ENCODE measurements around the gene WNT4.

- TF ChIP-seq ZBTB2 (IDR thresholded peaks at IDR 0.05): no peak
- TF ChIP-seq NONO (IDR thresholded peaks at IDR 0.05; ENCODE audit: low read depth in 2 of 2, low read length in 1 of 2): no peak
- TF ChIP-seq DDX20 (tag; IDR thresholded peaks at IDR 0.05; ENCODE audit: low read depth): no peak
- TF ChIP-seq, protein P1, sequence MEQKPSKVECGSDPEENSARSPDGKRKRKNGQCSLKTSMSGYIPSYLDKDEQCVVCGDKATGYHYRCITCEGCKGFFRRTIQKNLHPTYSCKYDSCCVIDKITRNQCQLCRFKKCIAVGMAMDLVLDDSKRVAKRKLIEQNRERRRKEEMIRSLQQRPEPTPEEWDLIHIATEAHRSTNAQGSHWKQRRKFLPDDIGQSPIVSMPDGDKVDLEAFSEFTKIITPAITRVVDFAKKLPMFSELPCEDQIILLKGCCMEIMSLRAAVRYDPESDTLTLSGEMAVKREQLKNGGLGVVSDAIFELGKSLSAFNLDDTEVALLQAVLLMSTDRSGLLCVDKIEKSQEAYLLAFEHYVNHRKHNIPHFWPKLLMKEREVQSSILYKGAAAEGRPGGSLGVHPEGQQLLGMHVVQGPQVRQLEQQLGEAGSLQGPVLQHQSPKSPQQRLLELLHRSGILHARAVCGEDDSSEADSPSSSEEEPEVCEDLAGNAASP (IDR thresholded peaks at IDR 0.05): no peak
- no peak for TF ChIP-seq HDAC8 (tag; IDR thresholded peaks at IDR 0.05)
- TF ChIP-seq RERE (CRISPR knock-in tag; IDR thresholded peaks at IDR 0.05; ENCODE audit: borderline replicate concordance): no peak
- no peak for TF ChIP-seq BHLHE40 (IDR thresholded peaks at IDR 0.05; ENCODE audit: low read length)
- TF ChIP-seq POLR2A (conservative IDR thresholded peaks at IDR 0.05): no peak
- TF ChIP-seq MYC (IDR thresholded peaks at IDR 0.05; ENCODE audit: low read depth, low read length): no peak
- TF ChIP-seq MYC (CRISPR knock-in tag; IDR thresholded peaks at IDR 0.05; ENCODE audit: borderline replicate concordance, low read depth): no peak
- TF ChIP-seq BRF1 (IDR thresholded peaks at IDR 0.05; ENCODE audit: borderline replicate concordance, extremely low read depth, insufficient read length): no peak
- TF ChIP-seq SMARCB1 (IDR thresholded peaks at IDR 0.05; ENCODE audit: insufficient read length, low read depth): no peak
- no peak for TF ChIP-seq ELF4 (CRISPR knock-in tag; IDR thresholded peaks at IDR 0.05)
Measured at GRCh38 chr1:22137004-22137720, 5.7 kb downstream of the WNT4 start.
